Transverse colon (tissue), 4 donors: ENCODE results near the gene NCKIPSD. TPM values are rescaled to one million over a fixed set of nuclear protein-coding genes. Genes with fewer than 3 reads are reported as not detected.

Experiments
- DNase-seq: peaks from one replicate; pipeline ENCODE4 v3.0.0-alpha.2; 2019
- H3K27ac ChIP-seq, 4 donors: fragments of 200-600 bp; sonication (generic); 2 replicates each; pipeline ENCODE4 v1.5.1; 2016 to 2018; ENCODE audit warnings: inconsistent platforms in 4 of 4
- H3K27me3 ChIP-seq: fragments of 200-600 bp; sonication (generic); 2 replicates; pipeline ENCODE4 v1.5.1; 2017; ENCODE audit warnings: inconsistent platforms
- H3K36me3 ChIP-seq, 4 donors: fragments of 200-600 bp; sonication (generic); 2 replicates each; pipeline ENCODE4 v1.5.1; 2017 to 2019; ENCODE audit warnings: inconsistent platforms in 4 of 4
- H3K4me1 ChIP-seq, 4 donors: fragments of 200-600 bp; sonication (generic); 2 replicates each; pipeline ENCODE4 v1.5.1; 2017 to 2020; ENCODE audit warnings: inconsistent platforms in 4 of 4
- H3K4me3 ChIP-seq, 4 donors: fragments of 200-600 bp; sonication (generic); 1 replicate in 1 of 4; 2 replicates in 3 of 4; pipeline versions ENCODE4 v1.5.1 to v1.6.1; 2017 to 2019; ENCODE audit warnings: inconsistent platforms in 4 of 4
- H3K9me3 ChIP-seq, 2 donors: fragments of 200-600 bp; sonication (generic); 2 replicates each; pipeline ENCODE4 v1.5.1; 2017 to 2019; ENCODE audit warnings: inconsistent platforms in 2 of 2
- CTCF ChIP-seq, 5 experiments: fragments of 200-600 bp in 3 of 5; fragments of 450-650 bp in 2 of 5; sonication (generic) in 3 of 5; IDR thresholded peaks; 1 replicate in 2 of 5; 2 replicates in 3 of 5; pipeline ENCODE4 v1.5.1; 2016 to 2017; ENCODE audit warnings: antibody characterized with exemption in 5 of 5, inconsistent platforms in 3 of 5, mild to moderate bottlenecking in 2 of 5, moderate library complexity in 1 of 5
- EP300 ChIP-seq: sonication (generic); formaldehyde crosslinking; IDR thresholded peaks from one replicate; pipeline ENCODE4 v1.6.1; 2017; ENCODE audit warnings: antibody characterized with exemption, low read depth
- POLR2A ChIP-seq: fragments of 450-650 bp; IDR thresholded peaks from one replicate; pipeline ENCODE4 v1.6.1; 2016; ENCODE audit warnings: antibody characterized with exemption, mild to moderate bottlenecking, moderate library complexity
- POLR2AphosphoS5 ChIP-seq, 3 donors: sonication (generic); formaldehyde crosslinking; IDR thresholded peaks; one replicate each; pipeline ENCODE4 v1.6.1; 2016; ENCODE audit warnings: antibody characterized with exemption in 3 of 3
- WGBS, 2 donors: methylation state at CpG; one replicate each; pipeline ENCODE4 v1.1.5; 2018; ENCODE audit warnings: low coverage in 1 of 2; 5-methylcytosine and 5-hydroxymethylcytosine counted together
- in situ Hi-C, 4 donors: fragments of 200-750 bp; cut with MboI; loops; one replicate each; pipeline versions ENCODE4 v1.15.0 to v1.15.1; 2017; ENCODE audit warnings: low sequenced_read_pairs in 3 of 4, low pct_ligation_motif_present in 1 of 4, low pct_unique_long_range_greater_than_20kb in 1 of 4
- intact Hi-C: fragments of 100-400 bp; cut with DNase I; formaldehyde crosslinking; loops from one replicate; pipeline ENCODE4 v1.15.1; 2023; ENCODE audit warnings: low total_unique reads
- total RNA-seq, 4 donors: library from RNA; depleted of rRNA; stranded (reverse); fragments of >200 nt; gene quantifications; one replicate each; pipeline ENCODE4 v1.1.0, GENCODE V29; 2016

The NCKIPSD gene
- total RNA-seq, 4 donors from 2014 or later, result 42.3 to 74.6 (median 49.2) TPM

GRCh38 chr3:48688737-48689075 lies 3.0 kb upstream of the NCKIPSD start:
- intact Hi-C loops, result no loop called here

GRCh38 chr3:48688032-48688736 lies 2.5 kb upstream of the NCKIPSD start:
- Histone ChIP-seq H3K27me3 (no peaks in the 10 kb centered on the region), H3K4me3 (no peak overlapping the region), H3K9me3 (no peaks in the 10 kb centered on the region), H3K4me1 (peaks cover 22 to 30% (median 28%) of the 10 kb centered on the region in 4 donors), H3K27ac (no peak overlapping the region), H3K36me3 (peaks cover 0 to 53% (median 25%) of the 10 kb centered on the region in 4 donors)
- in situ Hi-C loops, result no loop called here
- no peak for DNase-seq
- intact Hi-C loops, result no loop called here
- 88% methylated on average over 18 of the region's 18 CpGs; no CpG with 5 or more reads in 1 of the 2 donors for WGBS, 2 donors
- no peak for TF ChIP-seq CTCF (IDR thresholded peaks at IDR 0.05)
- no peak for TF ChIP-seq POLR2A
- no peak for TF ChIP-seq POLR2AphosphoS5 (IDR thresholded peaks at IDR 0.05)
- TF ChIP-seq EP300, result no peak

More at GRCh38 chr3:48688737-48689075, 3.0 kb upstream of the NCKIPSD start:
- in situ Hi-C loops, result no loop called here
- no peak for DNase-seq
- no peak for TF ChIP-seq EP300
- no peak for TF ChIP-seq CTCF (IDR thresholded peaks at IDR 0.05)
- TF ChIP-seq POLR2A, result no peak
- no peak for TF ChIP-seq POLR2AphosphoS5 (IDR thresholded peaks at IDR 0.05)
- H3K9me3 ChIP-seq, result no peaks in the 10 kb centered on the region
- H3K27me3 ChIP-seq, result no peaks in the 10 kb centered on the region
- WGBS, 2 donors, result 87% methylated on average over 3 of the region's 3 CpGs; no CpG with 5 or more reads in 1 of the 2 donors
- H3K4me3 ChIP-seq, result no peak overlapping the region
- H3K27ac ChIP-seq, result no peak overlapping the region
- peaks cover 0 to 58% (median 27%) of the 10 kb centered on the region in 4 donors for H3K36me3 ChIP-seq
- peaks cover 16 to 33% (median 24%) of the 10 kb centered on the region in 4 donors for H3K4me1 ChIP-seq

GRCh38 chr3:48687220-48687678 lies 1.5 kb upstream of the NCKIPSD start:
- DNase-seq, result no peak
- 46% methylated on average over 3 of the region's 3 CpGs; no CpG with 5 or more reads in 1 of the 2 donors for WGBS, 2 donors
- no peak for TF ChIP-seq CTCF (IDR thresholded peaks at IDR 0.05)
- TF ChIP-seq POLR2A, result no peak
- TF ChIP-seq EP300, result no peak
- no peak for TF ChIP-seq POLR2AphosphoS5 (IDR thresholded peaks at IDR 0.05)
- intact Hi-C loops (no loop called here), in situ Hi-C loops (no loop called here)
- Histone ChIP-seq H3K4me3 (no peak overlapping the region), H3K9me3 (no peaks in the 10 kb centered on the region), H3K4me1 (peaks cover 23 to 31% (median 28%) of the 10 kb centered on the region in 4 donors), H3K36me3 (peaks cover 0 to 44% (median 20%) of the 10 kb centered on the region in 4 donors), H3K27ac (peak overlapping the region in 3 of 4 donors; percentile 6 to 91 (median 20)), H3K27me3 (no peaks in the 10 kb centered on the region)

GRCh38 chr3:48686538-48687219 lies 964 bp upstream of the NCKIPSD start:
- Histone ChIP-seq H3K4me3 (peak overlapping the region in 1 of 4 donors; percentile 68), H3K27ac (peak overlapping the region; percentile 85 to 91 (median 87)), H3K36me3 (peaks cover 0 to 43% (median 17%) of the 10 kb centered on the region in 4 donors), H3K27me3 (no peaks in the 10 kb centered on the region), H3K4me1 (peaks cover 23 to 31% (median 28%) of the 10 kb centered on the region in 4 donors), H3K9me3 (no peaks in the 10 kb centered on the region)
- in situ Hi-C loops (no loop called here), intact Hi-C loops (no loop called here)
- no peak for DNase-seq
- WGBS, 2 donors, result 55 to 60% methylated on average over 5 to 10 of the region's 10 CpGs
- TF ChIP-seq POLR2A (no peak), CTCF (IDR thresholded peaks at IDR 0.05) (no peak), POLR2AphosphoS5 (IDR thresholded peaks at IDR 0.05) (no peak)
